Smooth muscle cell (in vitro differentiated cells): ENCODE data around the gene TCP11L2. TPM values are rescaled to one million over a fixed set of nuclear protein-coding genes. Genes with fewer than 3 reads are reported as not detected.

Source experiments
- DNase-seq: peaks from one replicate; lab custom pipeline; 2025; ENCODE audit not compliant: unreplicated experiment; lab: John Stamatoyannopoulos, UW
- H2AFZ ChIP-seq: fragments of 200-600 bp; sonication (generic); 2 replicates; pipeline ENCODE4 v1.6.0; 2016; ENCODE audit warnings: antibody characterized with exemption, low read depth, mild to moderate bottlenecking
- H3F3A ChIP-seq: fragments of 200-600 bp; sonication (generic); 2 replicates; pipeline ENCODE4 v1.6.0; 2017; ENCODE audit warnings: antibody characterized with exemption, low read depth
- H3K27ac ChIP-seq: fragments of 200-600 bp; sonication (generic); 2 replicates; pipeline ENCODE4 v1.5.1; 2016; ENCODE audit warnings: low read depth, mild to moderate bottlenecking
- H3K27me3 ChIP-seq: fragments of 200-600 bp; sonication (generic); 2 replicates; pipeline ENCODE4 v1.6.1; 2016; ENCODE audit warnings: low read depth, mild to moderate bottlenecking
- H3K36me3 ChIP-seq: fragments of 200-600 bp; sonication (generic); 2 replicates; pipeline ENCODE4 v1.5.1; 2016; ENCODE audit warnings: low read depth
- H3K4me1 ChIP-seq: fragments of 200-600 bp; sonication (generic); 2 replicates; pipeline ENCODE4 v1.5.1; 2016; ENCODE audit warnings: low read depth
- H3K4me2 ChIP-seq: fragments of 200-600 bp; sonication (generic); 2 replicates; pipeline ENCODE4 v1.6.0; 2016; ENCODE audit warnings: mild to moderate bottlenecking
- H3K4me3 ChIP-seq: fragments of 200-600 bp; sonication (generic); 2 replicates; pipeline ENCODE4 v1.5.1; 2016; ENCODE audit warnings: mild to moderate bottlenecking
- H3K79me2 ChIP-seq: fragments of 200-600 bp; sonication (generic); 2 replicates; pipeline ENCODE4 v1.6.0; 2016; ENCODE audit warnings: low read depth, mild to moderate bottlenecking
- H3K9ac ChIP-seq: fragments of 200-600 bp; sonication (generic); 2 replicates; pipeline ENCODE4 v1.6.0; 2016; ENCODE audit warnings: low read depth
- H3K9me3 ChIP-seq: fragments of 200-600 bp; sonication (generic); replicated peaks from 2 replicates; pipeline ENCODE4 v1.5.1; 2016; ENCODE audit warnings: low read depth
- H4K20me1 ChIP-seq: fragments of 200-600 bp; sonication (generic); 2 replicates; pipeline ENCODE4 v1.6.0; 2016; ENCODE audit warnings: low read depth
- CTCF ChIP-seq: fragments of 200-600 bp; sonication (generic); IDR thresholded peaks from 2 replicates; pipeline ENCODE4 v1.5.1; 2017; ENCODE audit warnings: borderline replicate concordance, mild to moderate bottlenecking, antibody characterized with exemption; ENCODE audit not compliant: insufficient read depth, poor library complexity, severe bottlenecking
- WGBS: methylation state at CpG from one replicate; pipeline ENCODE4 v1.1.7; 2016; ENCODE audit warnings: low lambda C conversion rate; 5-methylcytosine and 5-hydroxymethylcytosine counted together
- polyA plus RNA-seq: library from polyadenylated mRNA; unstranded; fragments of >200 nt; fragmentation: Nextera tagmentation; extraction: Ambion mirVana; gene quantifications from 2 replicates; pipeline ENCODE4 v1.2.1, GENCODE V29; 2016
- total RNA-seq: library from RNA; depleted of rRNA; stranded (reverse); fragments of >200 nt; gene quantifications from 2 replicates; pipeline ENCODE4 v1.2.3, GENCODE V29; 2014

The TCP11L2 gene
- total and polyA plus RNA-seq, 2 experiments from 2014 or later = 2.4 to 15.1 TPM

GRCh38 chr12:106329231-106329982, 26.9 kb downstream of the TCP11L2 start:
- Histone ChIP-seq H4K20me1 (no peaks in the 10 kb centered on the region), H3K36me3 (peaks cover 3% of the 10 kb centered on the region), H3K27me3 (no peaks in the 10 kb centered on the region), H3K27ac (no peak overlapping the region), H3K4me2 (no peak overlapping the region), H3K9ac (no peak overlapping the region), H3F3A (no peaks in the 10 kb centered on the region), H3K79me2 (no peaks in the 10 kb centered on the region), H2AFZ (no peak overlapping the region), H3K9me3 (no peaks in the 10 kb centered on the region), H3K4me1 (no peaks in the 10 kb centered on the region), H3K4me3 (no peak overlapping the region)
- TF ChIP-seq CTCF = no peak
- WGBS = 88% methylated on average over 12 of the region's 12 CpGs
- no peak for DNase-seq

GRCh38 chr12:106331599-106331998, 29.1 kb downstream of the TCP11L2 start:
- no peak for DNase-seq
- H3K9ac ChIP-seq = no peak overlapping the region
- no peaks in the 10 kb centered on the region for H3K27me3 ChIP-seq
- H3K9me3 ChIP-seq = no peaks in the 10 kb centered on the region
- H3K36me3 ChIP-seq = peaks cover 3% of the 10 kb centered on the region
- H3K4me3 ChIP-seq = no peak overlapping the region
- H3K4me1 ChIP-seq = no peaks in the 10 kb centered on the region
- no peaks in the 10 kb centered on the region for H4K20me1 ChIP-seq
- 50% methylated on average over 2 of the region's 2 CpGs for WGBS
- H3K79me2 ChIP-seq = no peaks in the 10 kb centered on the region
- TF ChIP-seq CTCF = no peak
- no peaks in the 10 kb centered on the region for H3F3A ChIP-seq
- H3K4me2 ChIP-seq = no peak overlapping the region
- H2AFZ ChIP-seq = no peak overlapping the region
- no peak overlapping the region for H3K27ac ChIP-seq

GRCh38 chr12:106332536-106332935, 30.0 kb downstream of the TCP11L2 start:
- no peak overlapping the region for H3K9ac ChIP-seq
- H3K9me3 ChIP-seq = no peaks in the 10 kb centered on the region
- H3K27ac ChIP-seq = no peak overlapping the region
- no peaks in the 10 kb centered on the region for H3K27me3 ChIP-seq
- H3K4me3 ChIP-seq = no peak overlapping the region
- no peaks in the 10 kb centered on the region for H4K20me1 ChIP-seq
- H3K36me3 ChIP-seq = peaks cover 3% of the 10 kb centered on the region
- H3K4me1 ChIP-seq = no peaks in the 10 kb centered on the region
- no peak overlapping the region for H3K4me2 ChIP-seq
- DNase-seq = no peak
- TF ChIP-seq CTCF = no peak
- no peaks in the 10 kb centered on the region for H3F3A ChIP-seq
- H3K79me2 ChIP-seq = no peaks in the 10 kb centered on the region
- H2AFZ ChIP-seq = no peak overlapping the region

GRCh38 chr12:106333010-106333409, 30.5 kb downstream of the TCP11L2 start:
- 71% methylated on average over 2 of the region's 2 CpGs for WGBS
- no peak overlapping the region for H3K27ac ChIP-seq
- no peak for TF ChIP-seq CTCF
- H3K9ac ChIP-seq = no peak overlapping the region
- H4K20me1 ChIP-seq = no peaks in the 10 kb centered on the region
- H3K4me2 ChIP-seq = no peak overlapping the region
- no peak for DNase-seq
- peaks cover 3% of the 10 kb centered on the region for H3K36me3 ChIP-seq
- no peak overlapping the region for H3K4me3 ChIP-seq
- no peak overlapping the region for H2AFZ ChIP-seq
- no peaks in the 10 kb centered on the region for H3K9me3 ChIP-seq
- H3K27me3 ChIP-seq = no peaks in the 10 kb centered on the region
- no peaks in the 10 kb centered on the region for H3F3A ChIP-seq
- no peaks in the 10 kb centered on the region for H3K4me1 ChIP-seq
- no peaks in the 10 kb centered on the region for H3K79me2 ChIP-seq
